Stimulated activated CD8-positive, alpha-beta memory T cell treated with anti-CD3 and anti-CD28 coated beads, Interleukin-15, amount 100 ng/mL, for 24 hours (primary cell): ENCODE measurements around the gene RASA4.
"Not testable (repeated sequence)": the region's sequence is repeated elsewhere in the genome, so short reads cannot be mapped to it uniquely, and the experiment has no call there.

Source experiments
- DNase-seq: peaks from one replicate; pipeline ENCODE4 v3.0.0-alpha.2; 2020; ENCODE audit warnings: low read depth

Gene RASA4

DNA sequence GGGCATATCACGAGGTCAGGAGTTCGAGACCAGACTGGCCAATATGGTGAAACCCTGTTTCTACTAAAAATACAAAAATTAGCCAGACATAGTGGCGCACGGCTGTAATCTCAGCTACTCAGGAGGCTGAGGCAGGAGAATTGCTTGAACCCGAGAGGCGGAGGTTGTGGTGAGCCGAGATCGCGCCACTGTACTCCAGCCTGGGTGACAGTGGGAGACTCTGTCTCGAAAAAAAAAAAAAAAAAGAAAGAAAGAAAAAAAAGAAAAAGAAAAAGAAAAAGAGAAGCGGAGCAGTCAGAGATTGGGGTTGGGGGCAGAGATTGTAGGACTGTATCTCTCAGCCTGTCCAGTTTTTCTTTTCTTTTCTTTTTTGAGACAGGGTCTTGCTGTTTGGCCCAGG lies 73.8 kb downstream of the RASA4 start:
- DNase-seq = not testable (repeated sequence)

DNA sequence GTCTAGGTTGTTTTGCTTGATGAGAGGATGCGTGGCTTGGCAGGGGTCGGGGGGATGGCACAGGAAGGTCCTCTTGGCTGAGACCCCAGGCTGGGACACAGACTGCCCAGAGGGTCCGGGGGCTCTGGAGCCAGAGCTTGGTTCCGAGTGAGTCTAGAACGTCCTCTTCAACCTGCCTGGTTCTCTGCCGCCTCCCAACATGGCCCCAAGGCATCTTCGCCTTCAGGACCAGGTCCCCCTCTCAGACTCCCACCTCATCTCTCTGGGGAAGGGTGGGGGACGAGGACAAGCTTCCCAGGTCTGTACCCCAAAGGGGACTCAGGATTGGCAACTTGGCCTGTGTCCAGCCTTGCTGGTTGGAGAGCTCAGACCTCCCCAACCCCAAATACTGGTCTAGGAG lies 74.5 kb downstream of the RASA4 start:
- DNase-seq = not testable (repeated sequence)

- not testable (repeated sequence) for DNase-seq
These were observed 76.0 kb downstream of the RASA4 start for GRCh38 chr7:102540604-102541003.

DNA sequence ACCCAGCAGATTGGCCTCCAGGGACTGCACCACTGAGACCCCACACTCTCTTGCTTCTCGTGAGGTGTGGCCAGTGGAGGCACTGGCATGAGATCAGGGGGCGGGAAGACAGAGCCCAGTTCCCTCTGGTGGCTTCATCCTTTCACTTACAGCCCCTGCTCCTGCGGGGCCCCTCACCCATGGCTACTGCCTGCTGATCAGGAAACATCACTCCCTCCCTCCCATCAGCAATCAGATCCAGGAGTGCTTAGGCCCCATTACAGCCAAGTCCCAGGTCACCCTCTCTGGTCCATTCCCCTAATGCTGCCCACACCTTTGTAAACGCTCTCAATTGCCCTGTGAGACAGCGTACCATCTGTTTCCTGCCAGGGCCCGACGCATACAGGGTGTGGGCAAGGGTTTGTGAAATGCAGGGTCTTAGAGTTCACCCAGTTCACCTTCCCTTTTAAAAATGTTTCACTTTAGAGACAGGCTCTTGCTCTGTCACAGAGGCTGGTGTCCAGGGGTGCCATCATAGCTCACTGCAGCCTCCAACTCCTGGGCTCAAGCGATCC lies 81.4 kb downstream of the RASA4 start:
- not testable (repeated sequence) for DNase-seq

DNA sequence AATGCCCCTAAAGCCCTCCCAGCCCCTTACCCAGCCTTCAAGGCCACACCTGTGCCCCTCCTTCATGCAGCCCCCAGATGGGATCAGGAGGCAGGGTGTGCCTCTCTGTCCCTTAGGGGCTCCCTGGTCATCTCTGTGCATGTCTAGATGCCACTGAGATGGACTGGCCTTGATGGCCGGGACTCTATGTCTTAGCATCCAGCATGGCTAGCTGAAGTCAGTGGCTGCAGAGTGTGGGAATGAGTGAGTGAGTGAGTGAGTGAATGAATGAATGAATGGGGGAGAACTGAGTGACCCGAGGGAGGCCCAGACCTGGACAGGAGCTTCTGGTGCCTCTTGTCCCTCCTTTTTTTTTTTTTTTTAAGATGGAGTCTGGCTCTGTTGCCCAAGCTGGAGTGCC lies 84.4 kb downstream of the RASA4 start:
- not testable (repeated sequence) for DNase-seq

GRCh38 chr7:102531583-102531982 lies 85.0 kb downstream of the RASA4 start:
- not testable (repeated sequence) for DNase-seq

GRCh38 chr7:102527822-102528793 lies 88.4 kb downstream of the RASA4 start:
- not testable (repeated sequence) for DNase-seq

DNA sequence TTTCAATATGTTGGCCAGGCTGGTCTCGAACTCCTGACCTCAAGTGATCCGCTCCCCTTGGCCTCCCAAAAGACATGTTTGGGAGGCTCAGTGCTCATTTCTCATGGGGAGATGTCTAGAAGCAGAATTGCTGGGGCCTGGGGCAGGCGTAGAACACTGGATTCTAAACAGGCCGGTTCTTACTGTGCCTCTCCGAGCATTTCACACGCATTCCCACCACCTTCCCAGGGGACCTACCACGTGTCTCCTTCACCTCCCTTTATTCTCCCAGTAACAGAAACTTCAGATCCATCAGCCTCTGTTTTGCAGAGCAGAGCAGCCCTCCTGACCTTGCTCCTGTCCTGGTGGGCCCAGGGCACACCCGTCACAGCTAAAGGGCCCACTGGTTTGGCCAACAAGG lies 89.4 kb downstream of the RASA4 start:
- not testable (repeated sequence) for DNase-seq

- not testable (repeated sequence) for DNase-seq
These were observed 91.8 kb downstream of the RASA4 start for GRCh38 chr7:102524803-102525202.
